NCI-H1694 (cell line): ENCODE data around the gene CTNNA1.
"Not testable (repeated sequence)": the region's sequence is repeated elsewhere in the genome, so short reads cannot be mapped to it uniquely, and the experiment has no call there.

Experiments
- DNase-seq: peaks from one replicate; lab custom pipeline; 2025; lab: John Stamatoyannopoulos, UW

Gene CTNNA1

GRCh38 chr5:138815529-138815928 lies 62.3 kb downstream of the CTNNA1 start:
- DNase-seq = no peak

- no peak for DNase-seq
Observed at GRCh38 chr5:138817241-138817640, 64.0 kb downstream of the CTNNA1 start.

GRCh38 chr5:138819081-138819480 lies 65.9 kb downstream of the CTNNA1 start:
- peak; percentile 59 for DNase-seq

GRCh38 chr5:138820695-138821094 lies 67.5 kb downstream of the CTNNA1 start:
- no peak for DNase-seq

GRCh38 chr5:138824516-138824915 lies 71.3 kb downstream of the CTNNA1 start:
- no peak for DNase-seq

- DNase-seq = peak; percentile 1
Observed at GRCh38 chr5:138824924-138825863, 72.0 kb downstream of the CTNNA1 start.

- DNase-seq = no peak
Observed at GRCh38 chr5:138828556-138828955, 75.3 kb downstream of the CTNNA1 start.

- DNase-seq = no peak
Observed at GRCh38 chr5:138829341-138829740, 76.1 kb downstream of the CTNNA1 start.

- no peak for DNase-seq
Observed at GRCh38 chr5:138831703-138832102, 78.5 kb downstream of the CTNNA1 start.

GRCh38 chr5:138832218-138832617 lies 79.0 kb downstream of the CTNNA1 start:
- no peak for DNase-seq

- DNase-seq = no peak
Observed at GRCh38 chr5:138833080-138833479, 79.9 kb downstream of the CTNNA1 start.

- no peak for DNase-seq
Observed at GRCh38 chr5:138833726-138834480, 80.7 kb downstream of the CTNNA1 start.

GRCh38 chr5:138834853-138835252 lies 81.6 kb downstream of the CTNNA1 start:
- DNase-seq = not testable (repeated sequence)

- no peak for DNase-seq
Observed at GRCh38 chr5:138837160-138837559, 83.9 kb downstream of the CTNNA1 start.

- no peak for DNase-seq
Observed at GRCh38 chr5:138840103-138840502, 86.9 kb downstream of the CTNNA1 start.

- no peak for DNase-seq
Observed at GRCh38 chr5:138841531-138841930, 88.3 kb downstream of the CTNNA1 start.

GRCh38 chr5:138843316-138844124 lies 90.3 kb downstream of the CTNNA1 start:
- no peak for DNase-seq

GRCh38 chr5:138844125-138844461 lies 90.9 kb downstream of the CTNNA1 start:
- no peak for DNase-seq

GRCh38 chr5:138844812-138845513 lies 91.7 kb downstream of the CTNNA1 start:
- no peak for DNase-seq

- DNase-seq = no peak
Observed at GRCh38 chr5:138849439-138849838, 96.2 kb downstream of the CTNNA1 start.

GRCh38 chr5:138849882-138850281 lies 96.7 kb downstream of the CTNNA1 start:
- DNase-seq = no peak
